ENCODE measurements around the gene ERH.
"Not testable (repeated sequence)": the region's sequence is repeated elsewhere in the genome, so short reads cannot be mapped to it uniquely, and the experiment has no call there.

Gene ERH

DNA sequence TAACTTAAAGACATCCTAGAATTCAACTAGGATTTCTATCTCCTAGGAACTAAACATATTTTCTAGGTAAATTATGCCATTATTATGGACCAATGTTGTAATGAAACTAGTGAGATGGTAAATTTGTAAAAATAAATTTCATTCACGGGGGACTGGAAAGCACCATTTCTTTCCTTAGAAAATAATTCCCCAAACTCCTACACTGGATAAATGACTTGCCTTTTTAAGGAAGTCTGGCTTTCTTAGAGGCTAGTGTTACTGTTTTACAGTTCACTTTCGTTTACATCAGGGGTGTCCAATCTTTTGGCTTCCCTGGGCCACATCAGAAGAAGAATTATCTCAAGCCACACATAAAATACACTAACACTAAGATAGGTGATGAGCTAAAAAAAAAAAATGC lies 3.7 kb upstream of the ERH start:
- no peak for DNase-seq (ENCODE audit: insufficient read length, low spot score)
- TF ChIP-seq PAX5 (IDR thresholded peaks at IDR 0.05; ENCODE audit: insufficient read depth, low read length, severe bottlenecking) = no peak
- TF ChIP-seq POLR2A (IDR thresholded peaks at IDR 0.05; ENCODE audit: low read depth, low read length) = no peak
- no peak for TF ChIP-seq SPI1 (IDR thresholded peaks at IDR 0.05; ENCODE audit: low read depth, low read length)
- no peak for FAIRE-seq

DNA sequence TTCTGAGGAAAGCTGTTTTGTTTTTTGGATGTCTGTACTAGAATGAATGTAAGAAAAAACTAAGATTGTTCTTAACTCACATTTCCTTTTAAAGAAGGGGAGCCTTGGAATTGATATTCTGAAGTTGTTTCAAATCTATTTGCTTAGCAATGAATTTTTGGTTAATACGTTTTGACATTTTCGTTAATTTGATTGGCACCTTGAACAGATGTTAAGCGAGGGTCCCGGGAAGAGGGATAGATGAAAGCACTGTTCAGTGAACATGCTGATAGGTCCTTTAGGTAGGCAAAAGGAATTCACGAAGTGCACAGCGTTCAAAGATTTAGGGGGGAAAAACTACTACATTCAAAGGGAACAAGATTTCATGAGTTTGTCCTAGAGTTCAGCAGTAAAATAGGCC lies 2.1 kb upstream of the ERH start:
- FAIRE-seq = no peak
- no peak for TF ChIP-seq TAF1 (IDR thresholded peaks at IDR 0.05; ENCODE audit: low read depth, low read length)
- no peak for TF ChIP-seq SPI1 (IDR thresholded peaks at IDR 0.05; ENCODE audit: low read depth, low read length)
- TF ChIP-seq POU2F2 (IDR thresholded peaks at IDR 0.05; ENCODE audit: low read depth, low read length) = no peak
- no peak for TF ChIP-seq POLR2A (IDR thresholded peaks at IDR 0.05; ENCODE audit: low read depth, low read length)
- no peak for TF ChIP-seq PAX5 (IDR thresholded peaks at IDR 0.05; ENCODE audit: insufficient read depth, low read length, severe bottlenecking)
- TF ChIP-seq POLR2AphosphoS5 (IDR thresholded peaks at IDR 0.05; ENCODE audit: low read depth, low read length) = no peak
- DNase-seq (ENCODE audit: insufficient read length, low spot score) = no peak

DNA sequence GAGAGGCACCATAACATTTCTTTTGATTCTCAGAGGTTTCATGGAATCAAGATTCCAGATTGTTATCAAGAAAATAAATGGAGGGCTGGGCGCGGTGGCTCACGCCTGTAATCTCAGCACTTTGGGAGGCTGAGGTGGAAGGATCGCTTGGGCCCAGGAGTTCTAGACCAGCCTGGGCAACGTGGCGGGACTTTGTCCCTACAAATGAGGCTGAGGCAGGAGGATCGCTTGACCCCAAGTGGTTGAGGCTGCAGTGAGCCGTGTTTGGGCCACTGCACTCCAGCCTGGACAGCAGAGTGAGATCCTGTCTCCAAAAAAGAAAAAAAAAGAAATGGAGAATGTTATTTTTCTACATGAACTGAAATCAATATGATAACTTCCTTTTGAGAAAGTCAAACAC lies 1.7 kb upstream of the ERH start:
- no peak for DNase-seq (ENCODE audit: insufficient read length, low spot score)
- no peak for FAIRE-seq
- no peak for TF ChIP-seq TAF1 (IDR thresholded peaks at IDR 0.05; ENCODE audit: low read depth, low read length)
- no peak for TF ChIP-seq POU2F2 (IDR thresholded peaks at IDR 0.05; ENCODE audit: low read depth, low read length)
- TF ChIP-seq POLR2A (IDR thresholded peaks at IDR 0.05; ENCODE audit: low read depth, low read length) = no peak
- TF ChIP-seq PAX5 (IDR thresholded peaks at IDR 0.05; ENCODE audit: insufficient read depth, low read length, severe bottlenecking) = no peak
- no peak for TF ChIP-seq SPI1 (IDR thresholded peaks at IDR 0.05; ENCODE audit: low read depth, low read length)
- TF ChIP-seq POLR2AphosphoS5 (IDR thresholded peaks at IDR 0.05; ENCODE audit: low read depth, low read length) = no peak

DNA sequence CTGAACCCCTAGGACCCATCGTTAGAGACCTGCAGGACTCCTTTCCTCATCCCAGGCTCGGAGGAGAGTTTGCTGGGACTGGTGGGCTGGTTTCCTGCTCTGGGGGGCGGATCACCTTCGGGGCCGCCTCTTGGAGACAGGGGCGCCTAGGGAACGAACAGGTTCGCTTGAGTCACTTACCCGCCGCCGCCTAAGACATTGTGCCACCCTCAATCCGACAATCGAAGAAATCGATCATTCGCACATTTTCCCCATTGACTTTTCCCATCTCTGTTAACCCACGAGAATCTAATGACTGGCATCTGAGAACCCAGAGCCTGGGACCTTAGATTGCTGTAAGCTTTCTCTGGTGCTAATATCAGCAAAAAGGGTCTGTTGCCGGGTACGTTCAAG lies 715 bp upstream of the ERH start:
- DNase-seq (ENCODE audit: insufficient read length, low spot score) (no peak), FAIRE-seq (no peak)
- TF ChIP-seq POLR2AphosphoS5 (IDR thresholded peaks at IDR 0.05; ENCODE audit: low read depth, low read length) (no peak), POLR2A (IDR thresholded peaks at IDR 0.05; ENCODE audit: low read depth, low read length) (no peak), TAF1 (IDR thresholded peaks at IDR 0.05; ENCODE audit: low read depth, low read length) (no peak), PAX5 (IDR thresholded peaks at IDR 0.05; ENCODE audit: insufficient read depth, low read length, severe bottlenecking) (no peak), SPI1 (IDR thresholded peaks at IDR 0.05; ENCODE audit: low read depth, low read length) (no peak), POU2F2 (IDR thresholded peaks at IDR 0.05; ENCODE audit: low read depth, low read length) (no peak)

DNA sequence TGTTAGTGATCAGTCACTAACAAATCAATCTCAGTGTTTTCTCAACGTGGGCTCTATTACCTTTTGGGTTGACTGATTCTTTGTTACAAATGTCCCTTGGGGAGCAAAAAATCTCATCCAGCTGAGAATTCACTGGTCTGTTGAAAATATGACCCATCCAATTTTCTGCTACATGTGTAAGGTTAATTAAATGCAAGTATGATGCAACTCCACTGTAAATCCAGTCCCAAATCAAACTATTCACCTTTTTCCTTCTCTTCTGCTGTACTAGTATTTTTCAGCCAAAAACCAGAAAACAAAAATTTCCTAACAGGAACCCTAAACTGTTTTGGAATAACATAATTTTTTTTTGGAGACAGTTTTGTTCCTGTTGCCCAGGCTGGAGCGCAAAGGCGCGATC lies 2.2 kb downstream of the ERH start:
- FAIRE-seq = no peak
- TF ChIP-seq POLR2A (IDR thresholded peaks at IDR 0.05; ENCODE audit: low read depth, low read length) (no peak), PAX5 (IDR thresholded peaks at IDR 0.05; ENCODE audit: insufficient read depth, low read length, severe bottlenecking) (no peak), TAF1 (IDR thresholded peaks at IDR 0.05; ENCODE audit: low read depth, low read length) (no peak)
- no peak for DNase-seq (ENCODE audit: insufficient read length, low spot score)

DNA sequence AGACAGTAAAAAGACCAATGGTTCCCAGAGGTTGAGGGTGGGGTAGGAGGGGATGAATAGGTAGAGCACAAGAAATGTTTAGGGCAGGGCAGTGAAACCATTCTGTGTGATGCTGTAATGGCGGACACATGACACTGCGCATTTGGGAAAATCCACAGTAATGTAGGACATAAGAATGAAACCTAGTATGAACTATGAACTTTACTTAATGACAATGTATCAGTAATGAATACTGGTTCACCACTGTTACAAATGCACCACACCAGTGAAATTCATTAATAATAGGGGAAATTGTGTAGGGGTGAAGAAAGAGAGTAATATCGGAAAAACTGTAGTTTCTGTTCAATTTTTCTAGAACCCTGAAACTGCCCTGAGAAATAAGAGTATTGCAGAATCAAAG lies 5.6 kb downstream of the ERH start:
- no peak for DNase-seq (ENCODE audit: insufficient read length, low spot score)
- TF ChIP-seq POU2F2 (IDR thresholded peaks at IDR 0.05; ENCODE audit: low read depth, low read length) (no peak), POLR2AphosphoS5 (IDR thresholded peaks at IDR 0.05; ENCODE audit: low read depth, low read length) (0 out of 2 replicates have a peak, but pooled peaks have one; percentile 35)
- FAIRE-seq = peak; percentile 77

DNA sequence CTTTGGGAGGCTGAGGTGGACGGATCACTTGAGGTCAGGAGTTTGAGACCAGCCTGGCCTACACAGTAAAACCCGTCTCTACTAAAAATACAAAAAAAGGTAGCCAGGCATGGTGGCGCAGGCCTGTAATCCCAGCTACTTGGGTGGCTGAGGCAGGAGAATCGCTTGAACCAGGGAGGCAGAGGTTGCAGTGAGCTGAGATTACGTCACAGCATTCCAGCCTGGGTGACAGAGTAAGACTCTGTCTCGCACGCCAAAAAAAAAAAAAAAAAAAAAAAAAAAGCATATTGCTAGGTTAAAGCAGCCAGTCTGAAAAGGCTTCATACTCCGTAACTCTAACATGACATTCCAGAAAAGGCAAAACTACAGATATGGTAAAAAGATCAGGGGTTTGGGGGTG lies 6.7 kb downstream of the ERH start:
- not testable (repeated sequence) for DNase-seq (ENCODE audit: insufficient read length, low spot score); FAIRE-seq

DNA sequence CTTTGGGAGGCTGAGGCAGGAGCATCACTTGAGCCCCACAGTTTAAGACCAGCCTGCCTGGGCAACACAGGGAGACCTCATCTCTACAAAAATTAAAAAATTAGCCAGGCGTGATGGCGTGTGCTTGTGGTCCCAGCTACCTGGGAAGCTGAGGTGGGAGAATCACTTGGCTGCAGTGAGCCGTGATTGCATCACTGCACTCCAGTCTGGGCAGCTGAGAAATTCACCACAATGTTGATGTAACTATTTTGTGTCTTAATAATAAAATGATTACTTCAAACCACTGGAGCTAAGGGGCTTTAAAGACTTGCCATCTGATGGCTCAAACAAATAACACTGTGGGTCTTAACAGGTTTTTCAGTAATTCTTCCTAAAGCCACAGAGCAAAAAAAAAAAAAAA lies 10.8 kb downstream of the ERH start:
- no peak for FAIRE-seq
- DNase-seq (ENCODE audit: insufficient read length, low spot score) = no peak

DNA sequence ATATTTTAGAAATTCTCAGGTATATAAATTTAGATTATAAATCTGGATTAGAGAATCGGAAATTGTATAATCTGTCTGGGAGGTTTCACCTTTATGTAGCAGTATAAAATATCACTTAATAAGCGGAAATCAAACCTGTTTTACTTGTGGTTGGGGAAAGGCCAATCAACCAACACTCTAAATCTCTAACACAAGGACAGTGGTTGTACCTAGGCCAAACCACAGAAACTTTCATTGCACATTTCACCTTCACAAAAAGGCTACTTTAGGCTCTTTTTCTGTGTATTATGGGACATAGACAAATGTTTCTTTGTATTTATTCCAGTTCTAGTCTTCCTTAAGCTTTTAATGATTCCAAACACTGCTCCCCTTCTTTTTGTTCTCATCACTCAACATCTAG lies 19.8 kb downstream of the ERH start:
- no peak for FAIRE-seq
- TF ChIP-seq PAX5 (IDR thresholded peaks at IDR 0.05; ENCODE audit: insufficient read depth, low read length, severe bottlenecking) (no peak), TAF1 (IDR thresholded peaks at IDR 0.05; ENCODE audit: low read depth, low read length) (no peak), POLR2A (IDR thresholded peaks at IDR 0.05; ENCODE audit: low read depth, low read length) (no peak), POLR2AphosphoS5 (IDR thresholded peaks at IDR 0.05; ENCODE audit: low read depth, low read length) (no peak), POU2F2 (IDR thresholded peaks at IDR 0.05; ENCODE audit: low read depth, low read length) (no peak), SPI1 (IDR thresholded peaks at IDR 0.05; ENCODE audit: low read depth, low read length) (no peak)
- no peak for DNase-seq (ENCODE audit: insufficient read length, low spot score)

More for the DNA sequence above, 10.8 kb downstream of the ERH start:
- TF ChIP-seq SPI1 (IDR thresholded peaks at IDR 0.05; ENCODE audit: low read depth, low read length) (no peak), POLR2AphosphoS5 (IDR thresholded peaks at IDR 0.05; ENCODE audit: low read depth, low read length) (no peak), TAF1 (IDR thresholded peaks at IDR 0.05; ENCODE audit: low read depth, low read length) (no peak), PAX5 (IDR thresholded peaks at IDR 0.05; ENCODE audit: insufficient read depth, low read length, severe bottlenecking) (no peak), POLR2A (IDR thresholded peaks at IDR 0.05; ENCODE audit: low read depth, low read length) (no peak)

DNA sequence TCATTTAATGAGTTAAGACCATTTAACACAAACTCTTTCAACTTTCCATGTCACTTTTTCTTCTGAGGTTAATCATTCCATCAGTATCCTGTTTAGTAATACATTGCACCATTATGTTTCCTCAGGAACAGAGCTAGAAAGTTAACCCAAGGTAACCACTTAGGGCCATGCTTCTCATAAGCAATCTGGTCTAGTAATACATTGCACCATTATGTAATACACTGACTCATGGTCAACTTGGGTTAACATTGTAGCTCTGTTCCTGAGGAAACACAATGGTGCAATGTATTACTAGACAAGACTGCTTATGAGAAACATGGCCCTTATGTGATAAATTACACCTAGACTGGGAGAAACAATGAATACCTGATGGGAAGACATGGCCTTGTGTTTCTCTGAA lies 21.7 kb downstream of the ERH start:
- FAIRE-seq (peak; percentile 52), DNase-seq (ENCODE audit: insufficient read length, low spot score) (no peak)
- TF ChIP-seq PAX5 (IDR thresholded peaks at IDR 0.05; ENCODE audit: insufficient read depth, low read length, severe bottlenecking) (no peak), POU2F2 (IDR thresholded peaks at IDR 0.05; ENCODE audit: low read depth, low read length) (no peak), SPI1 (IDR thresholded peaks at IDR 0.05; ENCODE audit: low read depth, low read length) (no peak), POLR2AphosphoS5 (IDR thresholded peaks at IDR 0.05; ENCODE audit: low read depth, low read length) (no peak), TAF1 (IDR thresholded peaks at IDR 0.05; ENCODE audit: low read depth, low read length) (no peak), POLR2A (IDR thresholded peaks at IDR 0.05; ENCODE audit: low read depth, low read length) (no peak)

DNA sequence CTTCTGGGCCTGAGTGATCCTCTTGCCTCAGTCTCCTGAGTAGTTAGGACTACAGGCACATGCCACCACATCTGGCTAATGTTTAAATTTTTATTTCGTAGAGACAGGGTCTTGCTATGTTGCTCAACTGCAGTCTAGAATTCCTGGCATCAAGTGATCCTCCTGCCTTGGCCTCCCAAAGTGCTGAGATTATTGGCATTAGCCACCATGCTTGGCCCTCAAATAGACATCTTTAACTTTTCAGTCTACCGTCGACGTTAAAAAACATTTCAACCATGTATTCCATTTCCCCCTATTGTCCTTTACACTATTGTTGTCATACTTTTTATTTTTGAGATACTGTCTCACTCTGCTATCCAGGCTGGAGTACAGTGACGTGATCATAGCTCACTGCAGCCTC lies 22.4 kb downstream of the ERH start:
- FAIRE-seq (no peak), DNase-seq (ENCODE audit: insufficient read length, low spot score) (no peak)
- peak; percentile 56; the same call in 1 of the 2 replicates for TF ChIP-seq POLR2A (IDR thresholded peaks at IDR 0.05; ENCODE audit: low read depth, low read length)
- TF ChIP-seq POLR2AphosphoS5 (IDR thresholded peaks at IDR 0.05; ENCODE audit: low read depth, low read length) = peak; percentile 55; the same call in 1 of the 2 replicates
- TF ChIP-seq PAX5 (IDR thresholded peaks at IDR 0.05; ENCODE audit: insufficient read depth, low read length, severe bottlenecking) = no peak
